Mucosa of rectum (tissue), 2 donors: ENCODE data around the gene TCHP.
"Not testable (repeated sequence)": the region's sequence is repeated elsewhere in the genome, so short reads cannot be mapped to it uniquely, and the experiment has no call there.

Experiments used
- H3K27ac ChIP-seq, 2 donors: one replicate each; pipeline ENCODE4 v1.7.0; 2013; ENCODE audit warnings: inconsistent platforms in 2 of 2, low read depth in 2 of 2, low read length in 2 of 2
- H3K27me3 ChIP-seq, 2 donors: one replicate each; pipeline ENCODE4 v1.7.0; 2013; ENCODE audit warnings: low read length in 2 of 2; ENCODE audit not compliant: control insufficient read depth in 2 of 2, insufficient read depth in 2 of 2
- H3K36me3 ChIP-seq, 2 donors: one replicate each; pipeline ENCODE4 v1.7.0; 2013; ENCODE audit warnings: low read length in 2 of 2; ENCODE audit not compliant: control insufficient read depth in 2 of 2, insufficient read depth in 2 of 2
- H3K4me1 ChIP-seq, 2 donors: one replicate each; pipeline ENCODE4 v1.7.0; 2013; ENCODE audit warnings: low read length in 2 of 2, mild to moderate bottlenecking in 1 of 2; ENCODE audit not compliant: control insufficient read depth in 2 of 2, insufficient read depth in 2 of 2
- H3K4me3 ChIP-seq, 2 donors: one replicate each; pipeline ENCODE4 v1.7.0; 2013; ENCODE audit warnings: low read length in 2 of 2
- H3K9ac ChIP-seq, 2 donors: one replicate each; pipeline ENCODE4 v1.7.0; 2013; ENCODE audit warnings: low read length in 2 of 2, low read depth in 1 of 2, mild to moderate bottlenecking in 1 of 2
- H3K9me3 ChIP-seq, 2 donors: one replicate each; pipeline ENCODE4 v1.7.0; 2013; ENCODE audit warnings: low read length in 2 of 2; ENCODE audit not compliant: control insufficient read depth in 2 of 2
- donor health status: healthy.
- donor health status: Normal muscosa, but diverticular disease.

Gene TCHP

DNA sequence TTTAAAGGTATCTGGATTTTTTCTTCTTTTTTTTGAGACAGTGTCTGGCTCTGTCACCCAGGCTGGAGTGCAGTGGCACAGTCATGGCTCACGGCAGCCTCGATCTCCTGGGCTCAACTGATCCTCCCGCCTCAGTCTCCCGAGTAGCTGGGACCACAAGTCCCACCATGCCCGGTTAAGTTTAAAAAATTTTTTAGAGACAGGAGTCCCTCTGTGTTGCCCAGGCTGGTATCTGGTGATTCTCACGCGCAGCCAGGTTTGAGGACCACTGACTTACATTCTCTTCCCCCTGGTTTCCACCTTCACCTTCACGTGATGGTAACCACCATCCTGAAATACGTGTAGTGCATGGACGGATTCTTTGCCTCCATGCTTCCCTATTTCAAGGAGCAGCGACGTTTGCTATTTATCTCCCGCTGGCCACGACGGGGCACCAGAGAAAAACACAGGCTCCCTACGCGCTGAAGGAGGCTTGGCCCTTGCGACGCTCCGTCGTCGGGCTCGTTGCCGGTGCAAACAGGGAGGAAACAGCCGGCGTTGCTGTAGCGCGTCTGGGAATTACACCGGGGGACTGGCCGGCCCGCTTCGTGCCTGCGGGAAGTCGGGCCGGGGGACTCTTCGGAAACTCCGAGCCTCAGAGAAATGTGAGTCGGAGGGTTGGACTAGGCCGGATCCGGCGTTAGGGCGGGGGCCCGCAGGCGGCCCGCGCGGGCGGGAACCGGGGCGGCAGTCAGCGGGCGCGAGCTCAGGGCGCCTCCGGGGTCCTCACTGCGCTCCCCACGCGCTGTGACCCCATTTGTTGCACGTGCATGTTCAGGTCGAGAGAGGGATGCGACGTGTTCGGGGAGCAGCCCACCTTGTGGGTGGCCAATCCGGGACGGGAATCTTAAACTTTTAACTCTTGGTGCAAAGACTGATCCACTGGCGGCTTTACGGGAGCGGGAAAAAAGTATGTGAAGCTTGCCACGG, at the start of gene TCHP:
Gene TCHP (plus strand): TSS at position 492 of the 969 bp plus-strand sequence. CDS start 2,753 bp downstream, outside the sequence.
- H3K9me3 ChIP-seq, result no peaks in the 10 kb centered on the region
- H3K9ac ChIP-seq, result peak within 1 kb of the TSS; percentile 70 to 79
- H3K27ac ChIP-seq, result peak within 1 kb of the TSS; percentile 57 to 76
- H3K27me3 ChIP-seq, result no peaks in the 10 kb centered on the region
- peaks cover 23% of the 10 kb centered on the region in 2 donors for H3K36me3 ChIP-seq
- peaks cover 0 to 6% of the 10 kb centered on the region in 2 donors for H3K4me1 ChIP-seq
- H3K4me3 ChIP-seq, result peak within 1 kb of the TSS; percentile 65 to 94

- H3K4me1 ChIP-seq, H3K9me3 ChIP-seq, H3K4me3 ChIP-seq, H3K9ac ChIP-seq, H3K27me3 ChIP-seq, H3K27ac ChIP-seq: not testable (repeated sequence)
- H3K36me3 ChIP-seq, result peaks cover 7 to 14% of the 10 kb centered on the region in 2 donors
Measured at GRCh38 chr12:109850518-109850917, 49.6 kb upstream of the TCHP start.

- Histone ChIP-seq H3K4me3 (no peak overlapping the region), H3K9me3 (no peaks in the 10 kb centered on the region), H3K9ac (no peak overlapping the region), H3K36me3 (peaks cover 32 to 42% of the 10 kb centered on the region in 2 donors), H3K27ac (no peak overlapping the region), H3K4me1 (no peaks in the 10 kb centered on the region), H3K27me3 (no peaks in the 10 kb centered on the region)
Measured at GRCh38 chr12:109855377-109855776, 44.7 kb upstream of the TCHP start.

DNA sequence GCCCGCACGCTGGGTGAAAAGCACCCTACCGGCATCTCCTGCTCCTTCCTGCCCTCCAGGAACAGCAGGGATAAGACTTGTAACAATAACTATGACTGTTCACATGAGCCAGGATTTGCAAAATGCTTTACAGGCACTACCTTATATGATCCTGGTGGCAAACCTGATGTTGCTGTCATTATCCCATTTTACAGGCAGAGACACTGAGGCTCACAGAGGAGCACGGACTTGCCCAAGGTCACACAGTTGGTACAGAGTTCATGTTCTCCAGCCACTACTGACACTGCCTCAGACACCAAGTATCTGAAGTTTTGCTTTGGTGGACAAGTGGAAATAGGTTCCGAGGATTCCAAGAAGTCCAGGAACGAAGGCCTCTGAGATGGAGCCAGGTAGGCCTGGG, 42.4 kb upstream of the TCHP start:
- Histone ChIP-seq H3K27me3 (no peaks in the 10 kb centered on the region), H3K9ac (no peak overlapping the region), H3K4me3 (no peak overlapping the region), H3K9me3 (no peaks in the 10 kb centered on the region), H3K4me1 (peaks cover 11 to 17% of the 10 kb centered on the region in 2 donors), H3K27ac (no peak overlapping the region), H3K36me3 (peaks cover 31 to 37% of the 10 kb centered on the region in 2 donors)

- no peak overlapping the region for H3K4me3 ChIP-seq
- H3K9ac ChIP-seq, result no peak overlapping the region
- peaks cover 31 to 37% of the 10 kb centered on the region in 2 donors for H3K36me3 ChIP-seq
- peaks cover 16 to 24% of the 10 kb centered on the region in 2 donors for H3K4me1 ChIP-seq
- no peaks in the 10 kb centered on the region for H3K27me3 ChIP-seq
- H3K27ac ChIP-seq, result no peak overlapping the region
- H3K9me3 ChIP-seq, result no peaks in the 10 kb centered on the region
Measured at GRCh38 chr12:109858764-109859163, 41.3 kb upstream of the TCHP start.

- Histone ChIP-seq H3K36me3 (peaks cover 23 to 24% of the 10 kb centered on the region in 2 donors), H3K4me1 (peaks cover 24 to 41% of the 10 kb centered on the region in 2 donors), H3K27ac (peak overlapping the region; percentile 7 to 8), H3K9ac (peak overlapping the region in 1 of 2 donors; percentile 7), H3K27me3 (no peaks in the 10 kb centered on the region), H3K9me3 (no peaks in the 10 kb centered on the region), H3K4me3 (no peak overlapping the region)
Measured at GRCh38 chr12:109860977-109861376, 39.1 kb upstream of the TCHP start.

- Histone ChIP-seq H3K4me1 (peaks cover 24 to 41% of the 10 kb centered on the region in 2 donors), H3K9me3 (no peaks in the 10 kb centered on the region), H3K27me3 (no peaks in the 10 kb centered on the region), H3K27ac (peak overlapping the region; percentile 20 to 34), H3K4me3 (no peak overlapping the region), H3K36me3 (peaks cover 16 to 18% of the 10 kb centered on the region in 2 donors), H3K9ac (no peak overlapping the region)
Measured at GRCh38 chr12:109861689-109862314, 38.3 kb upstream of the TCHP start.

- H3K36me3 ChIP-seq, result peaks cover 9 to 12% of the 10 kb centered on the region in 2 donors
- H3K27me3 ChIP-seq, H3K4me3 ChIP-seq, H3K27ac ChIP-seq, H3K9ac ChIP-seq, H3K9me3 ChIP-seq: not testable (repeated sequence)
- peaks cover 24 to 41% of the 10 kb centered on the region in 2 donors for H3K4me1 ChIP-seq
Measured at GRCh38 chr12:109862491-109862890, 37.6 kb upstream of the TCHP start.

- H3K4me3 ChIP-seq, result peak overlapping the region in 1 of 2 donors; percentile 37
Measured at GRCh38 chr12:109863847-109864712, 36.0 kb upstream of the TCHP start.

More at GRCh38 chr12:109863847-109864712, 36.0 kb upstream of the TCHP start:
- Histone ChIP-seq H3K4me1 (peaks cover 32 to 47% of the 10 kb centered on the region in 2 donors), H3K27me3 (no peaks in the 10 kb centered on the region), H3K9ac (peak overlapping the region in 1 of 2 donors; percentile 48), H3K27ac (peak overlapping the region; percentile 75 to 86), H3K9me3 (no peaks in the 10 kb centered on the region), H3K36me3 (peaks cover 0 to 3% of the 10 kb centered on the region in 2 donors)
